ENCODE data around the gene CHRNA4. TPM values are rescaled to one million over a fixed set of nuclear protein-coding genes. Genes with fewer than 3 reads are reported as not detected.

Gene CHRNA4
- polyA plus RNA-seq, 1 of the 3 experiments (the other 2 are of a cell fraction) = not detected

DNA sequence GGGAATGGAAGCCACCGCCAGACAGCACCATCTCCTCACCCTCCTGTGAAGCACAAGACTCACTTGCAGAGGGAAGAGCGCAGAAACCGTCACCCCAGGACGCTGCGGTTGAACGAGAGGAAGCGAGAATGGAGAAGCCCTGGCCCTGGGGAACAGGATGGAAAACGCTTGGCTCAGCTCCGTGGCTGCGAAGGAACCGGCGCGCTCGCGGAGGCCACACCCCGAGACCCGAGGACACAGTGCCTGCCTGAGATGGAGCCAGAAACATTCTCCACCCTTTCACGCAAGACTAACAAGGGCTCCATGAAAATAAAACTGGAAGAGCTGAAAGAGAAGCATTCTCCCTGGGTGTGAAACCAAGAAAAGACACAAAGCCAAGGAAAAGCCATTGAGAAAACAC, 25.3 kb upstream of the CHRNA4 start:
- Histone ChIP-seq H3K9ac (no peak overlapping the region), H3K4me1 (ENCODE audit: control insufficient read depth in 1 of 2, insufficient read depth in 2 of 2, low read depth in 1 of 2, low read length in 1 of 2) (no peaks in the 10 kb centered on the region), H3F3A (replicated peaks; ENCODE audit: insufficient read depth) (no peaks in the 10 kb centered on the region), H3K79me2 (ENCODE audit: insufficient read depth) (no peaks in the 10 kb centered on the region), H3K9me3 (peaks cover 3% of the 10 kb centered on the region; the same call in 1 of the 2 replicates), H4K20me1 (ENCODE audit: insufficient read depth) (no peaks in the 10 kb centered on the region), H3K27me3 (ENCODE audit: insufficient read depth) (no peaks in the 10 kb centered on the region), H3K36me3 (replicated peaks in 1 of 2; ENCODE audit: control insufficient read depth in 1 of 2, insufficient read depth in 2 of 2, low read length in 1 of 2) (no peaks in the 10 kb centered on the region), H3K4me3 (ENCODE audit: low read depth in 2 of 2, low read length in 1 of 2) (no peak overlapping the region), H3K9me2 (no peaks in the 10 kb centered on the region), H2AFZ (ENCODE audit: low read depth) (no peak overlapping the region), H3K4me2 (no peak overlapping the region), H3K27ac (ENCODE audit: low read depth in 2 of 2, low read length in 1 of 2) (no peak overlapping the region)
- DNase-seq = no peak
- 70% methylated on average over 18 of the region's 18 CpGs for WGBS (ENCODE audit: low lambda C conversion rate)
- TF ChIP-seq RFX5 (IDR thresholded peaks at IDR 0.05; ENCODE audit: low read length) (no peak), EP300 (IDR thresholded peaks at IDR 0.05; ENCODE audit: borderline replicate concordance in 1 of 2, low read depth in 1 of 2, low read length in 1 of 2) (no peak), SMC3 (IDR thresholded peaks at IDR 0.05; ENCODE audit: low read depth, low read length) (no peak), NFIC (IDR thresholded peaks at IDR 0.05; ENCODE audit: borderline replicate concordance) (no peak)
- CTCF ChIA-PET = interaction anchor here (10.6 kb wide), 1 partner anchor 77 kb away, joined by 460 read pairs; no protein-coding TSS in a partner anchor
- POLR2A ChIA-PET = no interaction called here

DNA sequence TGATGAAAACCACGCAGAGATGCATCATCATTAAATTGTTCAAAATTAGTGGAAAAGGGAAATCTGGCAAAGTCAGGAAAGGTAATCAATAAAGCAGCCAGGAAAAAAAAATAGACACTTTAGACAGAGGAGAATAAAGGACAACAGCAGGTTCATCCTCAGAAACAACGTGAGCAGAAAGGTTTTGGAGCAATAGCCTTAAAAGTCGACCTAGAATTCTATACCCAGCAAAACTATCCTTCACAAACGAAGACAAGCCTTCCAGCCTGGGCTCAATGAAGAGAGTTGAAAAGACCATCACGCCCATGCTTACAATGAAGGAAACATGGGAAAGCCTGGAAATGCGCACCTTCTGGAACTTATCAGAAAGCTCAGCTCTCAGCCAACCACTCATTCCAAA, 24.7 kb upstream of the CHRNA4 start:
- Histone ChIP-seq H2AFZ (ENCODE audit: low read depth) (no peak overlapping the region), H3K27ac (ENCODE audit: low read depth in 2 of 2, low read length in 1 of 2) (no peak overlapping the region)

More for the DNA sequence above, 24.7 kb upstream of the CHRNA4 start:
- H3K4me2 ChIP-seq = no peak overlapping the region
- TF ChIP-seq, protein P1, sequence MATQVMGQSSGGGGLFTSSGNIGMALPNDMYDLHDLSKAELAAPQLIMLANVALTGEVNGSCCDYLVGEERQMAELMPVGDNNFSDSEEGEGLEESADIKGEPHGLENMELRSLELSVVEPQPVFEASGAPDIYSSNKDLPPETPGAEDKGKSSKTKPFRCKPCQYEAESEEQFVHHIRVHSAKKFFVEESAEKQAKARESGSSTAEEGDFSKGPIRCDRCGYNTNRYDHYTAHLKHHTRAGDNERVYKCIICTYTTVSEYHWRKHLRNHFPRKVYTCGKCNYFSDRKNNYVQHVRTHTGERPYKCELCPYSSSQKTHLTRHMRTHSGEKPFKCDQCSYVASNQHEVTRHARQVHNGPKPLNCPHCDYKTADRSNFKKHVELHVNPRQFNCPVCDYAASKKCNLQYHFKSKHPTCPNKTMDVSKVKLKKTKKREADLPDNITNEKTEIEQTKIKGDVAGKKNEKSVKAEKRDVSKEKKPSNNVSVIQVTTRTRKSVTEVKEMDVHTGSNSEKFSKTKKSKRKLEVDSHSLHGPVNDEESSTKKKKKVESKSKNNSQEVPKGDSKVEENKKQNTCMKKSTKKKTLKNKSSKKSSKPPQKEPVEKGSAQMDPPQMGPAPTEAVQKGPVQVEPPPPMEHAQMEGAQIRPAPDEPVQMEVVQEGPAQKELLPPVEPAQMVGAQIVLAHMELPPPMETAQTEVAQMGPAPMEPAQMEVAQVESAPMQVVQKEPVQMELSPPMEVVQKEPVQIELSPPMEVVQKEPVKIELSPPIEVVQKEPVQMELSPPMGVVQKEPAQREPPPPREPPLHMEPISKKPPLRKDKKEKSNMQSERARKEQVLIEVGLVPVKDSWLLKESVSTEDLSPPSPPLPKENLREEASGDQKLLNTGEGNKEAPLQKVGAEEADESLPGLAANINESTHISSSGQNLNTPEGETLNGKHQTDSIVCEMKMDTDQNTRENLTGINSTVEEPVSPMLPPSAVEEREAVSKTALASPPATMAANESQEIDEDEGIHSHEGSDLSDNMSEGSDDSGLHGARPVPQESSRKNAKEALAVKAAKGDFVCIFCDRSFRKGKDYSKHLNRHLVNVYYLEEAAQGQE (IDR thresholded peaks at IDR 0.05; ENCODE audit: low read depth, low read length) = no peak
- no peak for TF ChIP-seq RXRA (IDR thresholded peaks at IDR 0.05; ENCODE audit: borderline replicate concordance, low read depth)
- TF ChIP-seq, protein P2, sequence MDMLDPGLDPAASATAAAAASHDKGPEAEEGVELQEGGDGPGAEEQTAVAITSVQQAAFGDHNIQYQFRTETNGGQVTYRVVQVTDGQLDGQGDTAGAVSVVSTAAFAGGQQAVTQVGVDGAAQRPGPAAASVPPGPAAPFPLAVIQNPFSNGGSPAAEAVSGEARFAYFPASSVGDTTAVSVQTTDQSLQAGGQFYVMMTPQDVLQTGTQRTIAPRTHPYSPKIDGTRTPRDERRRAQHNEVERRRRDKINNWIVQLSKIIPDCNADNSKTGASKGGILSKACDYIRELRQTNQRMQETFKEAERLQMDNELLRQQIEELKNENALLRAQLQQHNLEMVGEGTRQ (IDR thresholded peaks at IDR 0.05; ENCODE audit: borderline replicate concordance, low read depth, low read length) = no peak
- H4K20me1 ChIP-seq (ENCODE audit: insufficient read depth) = no peaks in the 10 kb centered on the region
- peaks cover 3% of the 10 kb centered on the region; the same call in 1 of the 2 replicates for H3K9me3 ChIP-seq
- POLR2A ChIA-PET = no interaction called here
- no peak for DNase-seq
- H3K4me1 ChIP-seq (ENCODE audit: control insufficient read depth in 1 of 2, insufficient read depth in 2 of 2, low read depth in 1 of 2, low read length in 1 of 2) = no peaks in the 10 kb centered on the region
- H3K36me3 ChIP-seq (replicated peaks in 1 of 2; ENCODE audit: control insufficient read depth in 1 of 2, insufficient read depth in 2 of 2, low read length in 1 of 2) = no peaks in the 10 kb centered on the region
- H3F3A ChIP-seq (replicated peaks; ENCODE audit: insufficient read depth) = no peaks in the 10 kb centered on the region
- no peaks in the 10 kb centered on the region for H3K27me3 ChIP-seq (ENCODE audit: insufficient read depth)
- H3K4me3 ChIP-seq (ENCODE audit: low read depth in 2 of 2, low read length in 1 of 2) = no peak overlapping the region
- no peaks in the 10 kb centered on the region for H3K9me2 ChIP-seq
- no peak overlapping the region for H3K9ac ChIP-seq
- WGBS (ENCODE audit: low lambda C conversion rate) = 30% methylated on average over 6 of the region's 6 CpGs
- CTCF ChIA-PET = interaction anchor here (10.6 kb wide), 1 partner anchor 76 kb away, joined by 460 read pairs; no protein-coding TSS in a partner anchor
- H3K79me2 ChIP-seq (ENCODE audit: insufficient read depth) = no peaks in the 10 kb centered on the region

All from SK-N-SH (cell line).